Sigmoid colon (tissue), 4 donors: Measurements from ENCODE around the gene DCLK2.

Experiments used
- EP300 ChIP-seq, 4 donors: sonication (generic); formaldehyde crosslinking; IDR thresholded peaks; one replicate each; pipeline ENCODE4 v1.6.1; 2017; ENCODE audit warnings: antibody characterized with exemption in 4 of 4
- POLR2A ChIP-seq, 2 donors: fragments of 450-650 bp; IDR thresholded peaks; one replicate each; pipeline ENCODE4 v1.6.1; 2016; ENCODE audit warnings: antibody characterized with exemption in 2 of 2, mild to moderate bottlenecking in 2 of 2, moderate library complexity in 2 of 2
- TF ChIP-seq, protein P1 (sequence below), 4 experiments: fragments of 450-650 bp in 3 of 4; fragments of 200-600 bp in 1 of 4; IDR thresholded peaks; one replicate each; pipeline ENCODE4 v1.5.1; 2016 to 2019; ENCODE audit warnings: antibody characterized with exemption in 4 of 4, mild to moderate bottlenecking in 3 of 4, moderate library complexity in 2 of 4

- TF ChIP-seq, protein P1, sequence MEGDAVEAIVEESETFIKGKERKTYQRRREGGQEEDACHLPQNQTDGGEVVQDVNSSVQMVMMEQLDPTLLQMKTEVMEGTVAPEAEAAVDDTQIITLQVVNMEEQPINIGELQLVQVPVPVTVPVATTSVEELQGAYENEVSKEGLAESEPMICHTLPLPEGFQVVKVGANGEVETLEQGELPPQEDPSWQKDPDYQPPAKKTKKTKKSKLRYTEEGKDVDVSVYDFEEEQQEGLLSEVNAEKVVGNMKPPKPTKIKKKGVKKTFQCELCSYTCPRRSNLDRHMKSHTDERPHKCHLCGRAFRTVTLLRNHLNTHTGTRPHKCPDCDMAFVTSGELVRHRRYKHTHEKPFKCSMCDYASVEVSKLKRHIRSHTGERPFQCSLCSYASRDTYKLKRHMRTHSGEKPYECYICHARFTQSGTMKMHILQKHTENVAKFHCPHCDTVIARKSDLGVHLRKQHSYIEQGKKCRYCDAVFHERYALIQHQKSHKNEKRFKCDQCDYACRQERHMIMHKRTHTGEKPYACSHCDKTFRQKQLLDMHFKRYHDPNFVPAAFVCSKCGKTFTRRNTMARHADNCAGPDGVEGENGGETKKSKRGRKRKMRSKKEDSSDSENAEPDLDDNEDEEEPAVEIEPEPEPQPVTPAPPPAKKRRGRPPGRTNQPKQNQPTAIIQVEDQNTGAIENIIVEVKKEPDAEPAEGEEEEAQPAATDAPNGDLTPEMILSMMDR (IDR thresholded peaks at IDR 0.05), result no peak
- TF ChIP-seq POLR2A (IDR thresholded peaks at IDR 0.05) (no peak), EP300 (IDR thresholded peaks at IDR 0.05) (no peak)
These were observed 71.1 kb downstream of the DCLK2 start for GRCh38 chr4:150149381-150149780.
